NT2/D1 (cell line): ENCODE results near the gene CEMP1.
"Not testable (repeated sequence)": the region's sequence is repeated elsewhere in the genome, so short reads cannot be mapped to it uniquely, and the experiment has no call there.

Experiments used
- SUZ12 ChIP-seq: IDR thresholded peaks from 2 replicates; pipeline ENCODE4 v1.6.1; 2011; ENCODE audit not compliant: insufficient read length, insufficient read depth; ENCODE audit errors: extremely low read depth
- YY1 ChIP-seq: IDR thresholded peaks from 2 replicates; pipeline ENCODE4 v1.6.1; 2011; ENCODE audit not compliant: insufficient read length, insufficient read depth
- ZNF274 ChIP-seq: IDR thresholded peaks from 2 replicates; pipeline ENCODE4 v1.6.1; 2011; ENCODE audit warnings: mild to moderate bottlenecking, low read depth, low read length

DNA sequence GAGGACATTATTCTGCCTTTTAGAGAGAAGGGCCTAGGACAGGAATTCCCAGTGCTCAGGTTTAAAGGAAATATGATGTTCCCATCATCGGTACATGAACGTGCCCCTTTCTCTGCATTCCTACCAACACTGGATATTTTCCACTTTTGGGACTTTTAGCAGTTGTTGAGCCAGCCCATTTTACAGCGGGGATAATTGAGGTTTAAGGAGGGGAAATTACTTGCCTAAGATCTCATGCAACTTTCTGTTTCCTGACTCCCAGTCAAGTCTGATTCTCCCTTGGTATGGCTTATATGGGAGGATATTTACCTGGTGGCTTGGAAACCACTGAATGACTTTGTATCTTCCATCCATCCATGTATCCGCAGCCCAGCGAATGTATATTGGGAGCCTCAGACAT, 3.1 kb upstream of the CEMP1 start:
- TF ChIP-seq YY1, SUZ12, ZNF274: not testable (repeated sequence)
